ENCODE results near the gene FOXN3. TPM values are rescaled to one million over a fixed set of nuclear protein-coding genes. Genes with fewer than 3 reads are reported as not detected.

The FOXN3 gene
- total and polyA plus RNA-seq, 2 experiments from 2014 or later, result 98.9 to 167 TPM

GRCh38 chr14:89110110-89110509, 306.9 kb downstream of the FOXN3 start:
- no peak overlapping the region for H3K4me3 Mint-ChIP-seq
- no peak for TF ChIP-seq STAT1 (IDR thresholded peaks at IDR 0.05; ENCODE audit: unreplicated experiment)
- TF ChIP-seq JUNB (IDR thresholded peaks at IDR 0.05; ENCODE audit: unreplicated experiment), result no peak
- TF ChIP-seq NANOG (IDR thresholded peaks at IDR 0.05; ENCODE audit: borderline replicate concordance), result no peak
- TF ChIP-seq CREB1 (CRISPR knock-in tag; IDR thresholded peaks at IDR 0.05; ENCODE audit: low read depth), result no peak
- TF ChIP-seq ZNF114 (CRISPR knock-in tag; IDR thresholded peaks at IDR 0.05), result no peak
- TF ChIP-seq EZH2phosphoT487 (IDR thresholded peaks at IDR 0.05; ENCODE audit: unreplicated experiment), result no peak
- no peak for TF ChIP-seq REST (IDR thresholded peaks at IDR 0.05; ENCODE audit: unreplicated experiment)
- TF ChIP-seq CTCF (conservative IDR thresholded peaks at IDR 0.05; ENCODE audit: low read depth in 2 of 2), result no peak
- no peak for TF ChIP-seq EZH2 (IDR thresholded peaks at IDR 0.05; ENCODE audit: low read depth, unreplicated experiment)
- TF ChIP-seq ETS1 (IDR thresholded peaks at IDR 0.05), result no peak
- H3K4me1 Mint-ChIP-seq, result peaks cover 6% of the 10 kb centered on the region; the same call in 2 of the 3 replicates
- H3K9me3 Mint-ChIP-seq, result peaks cover 10% of the 10 kb centered on the region; the same call in 2 of the 3 replicates
- no peak overlapping the region for H3K27ac ChIP-seq (ENCODE audit: low read depth)
- no peak overlapping the region for H3K27ac Mint-ChIP-seq
- no peak overlapping the region for H3K4me2 ChIP-seq
- H4K20me1 ChIP-seq (replicated peaks; ENCODE audit: insufficient read depth), result no peaks in the 10 kb centered on the region
- no peaks in the 10 kb centered on the region for H3K36me3 ChIP-seq (ENCODE audit: insufficient read depth)
- no peaks in the 10 kb centered on the region for H3F3A ChIP-seq (replicated peaks; ENCODE audit: low read depth)
- no peak overlapping the region for H2AFZ ChIP-seq
- H3K4me3 ChIP-seq, result no peak overlapping the region
- DNase-seq (ENCODE audit: low spot score) (no peak), ATAC-seq (no peak)
- H3K4me1 ChIP-seq (ENCODE audit: insufficient read depth), result no peaks in the 10 kb centered on the region
- H3K36me3 Mint-ChIP-seq (ENCODE audit: low read depth), result peaks cover 5% of the 10 kb centered on the region; the same call in 1 of the 3 replicates
- H3K27me3 ChIP-seq (ENCODE audit: insufficient read depth), result no peaks in the 10 kb centered on the region
- peaks cover 4% of the 10 kb centered on the region for H3K27me3 Mint-ChIP-seq (ENCODE audit: insufficient read depth, low read depth, poor library complexity)
- H3K9me2 ChIP-seq (ENCODE audit: insufficient read depth), result peaks cover 5% of the 10 kb centered on the region; the same call in 1 of the 2 replicates
- no peaks in the 10 kb centered on the region for H3K79me2 ChIP-seq (replicated peaks; ENCODE audit: insufficient read depth)

Data from GM23338 (cell line).